Pancreas (tissue), 10 donors: ENCODE data around the gene TSPAN4. TPM values are rescaled to one million over a fixed set of nuclear protein-coding genes. Genes with fewer than 3 reads are reported as not detected.

ENCODE experiments used
- ATAC-seq, 4 donors: fragments of 200-7000 bp; cut with Tn5 transposase; one replicate each; pipeline versions ENCODE4 v1.8.0 to v1.9.1; 2020; ENCODE audit warnings: mild to moderate bottlenecking in 4 of 4, moderate library complexity in 4 of 4
- DNase-seq, 6 donors: peaks; one replicate each; pipeline ENCODE4 v3.0.0-alpha.2; 2020
- FAIRE-seq: peaks from 2 replicates; lab custom pipeline; 2012; peaks lifted over from hg19 to GRCh38; lab: Jason Lieb, UNC
- H3K27ac ChIP-seq, 4 donors: fragments of 200-600 bp; sonication (generic); 1 replicate in 3 of 4; 2 replicates in 1 of 4; pipeline versions ENCODE4 v1.5.0 to v1.8.0; 2020
- H3K27me3 ChIP-seq, 4 donors: fragments of 200-600 bp; one replicate each; pipeline ENCODE4 v1.8.0; 2021
- H3K36me3 ChIP-seq, 3 donors: fragments of 200-600 bp; sonication (generic) in 1 of 3; one replicate each; pipeline versions ENCODE4 v1.5.0 to v1.8.0; 2020 to 2021
- H3K4me1 ChIP-seq, 3 donors: fragments of 200-600 bp; one replicate each; pipeline ENCODE4 v1.8.0; 2021
- H3K4me3 ChIP-seq, 4 donors: fragments of 200-600 bp; sonication (generic) in 2 of 4; one replicate each; pipeline versions ENCODE4 v1.5.0 to v1.8.0; 2020 to 2021
- H3K9me3 ChIP-seq, 4 donors: fragments of 200-600 bp; one replicate each; pipeline ENCODE4 v1.8.0; 2021
- CTCF ChIP-seq, 4 donors: fragments of 200-600 bp; sonication (generic) in 3 of 4; IDR thresholded peaks; one replicate each; pipeline versions ENCODE4 v1.5.0 to v1.8.0; 2021; ENCODE audit warnings: antibody characterized with exemption in 4 of 4
- WGBS, 2 donors: extraction: QIAGEN DNeasy Blood & Tissue Kit; methylation state at CpG; one replicate each; pipeline ENCODE4 v1.1.7; 2013; 5-methylcytosine and 5-hydroxymethylcytosine counted together
- intact Hi-C, 3 donors: fragments of 100-400 bp; cut with DNase I; formaldehyde crosslinking; loops; one replicate each; pipeline versions ENCODE4 v1.11.1 to v1.14.2; 2022
- polyA plus RNA-seq, 2 donors: library from polyadenylated mRNA; stranded (reverse); fragments of 200-250 nt; gene quantifications; one replicate each; pipeline ENCODE4 v1.2.3, GENCODE V29; 2013
- total RNA-seq, 6 donors: library from RNA; stranded (reverse); fragmentation: NEBNext Ultra II Directional in 4 of 6; extraction: Animal tissue kit (Norgen Biotek cat#: 25700) in 4 of 6; gene quantifications; one replicate each; pipeline versions ENCODE4 v1.2.1 to v1.2.4, GENCODE V29; 2021 to 2023
- donor health status: healthy with polysubstance abuse.
- donor health status: DM: no; HTN: no; CAD: no; lungs with moderate emphysema.
- donor health status: DM: no; HTN: no; CAD: no.
- donor health status: control.
- donor health status: control.
- donor health status: Bipolar disorder and iron deficiency.
- donor health status: DM: yes; HTN: yes; CAD: no.
- donor health status: DM: no; HTN: no; CAD: no.
- donor health status: DM: no; HTN: no; CAD: no.
- donor health status: DM: yes; HTN: yes; CAD: no.

Gene TSPAN4
- total and polyA plus RNA-seq, 8 donors: 15.3 to 67.2 (median 20.3) TPM

- intact Hi-C loops: no loop called here
- no peak for DNase-seq
- no peak overlapping the region for H3K27ac ChIP-seq
- no peak overlapping the region for H3K4me3 ChIP-seq
- no peaks in the 10 kb centered on the region for H3K9me3 ChIP-seq
- 96% methylated on average over 27 of the region's 27 CpGs for WGBS, 2 donors
- no peak for FAIRE-seq
- no peaks in the 10 kb centered on the region for H3K36me3 ChIP-seq
- H3K27me3 ChIP-seq: no peaks in the 10 kb centered on the region
- ATAC-seq: no peak
- TF ChIP-seq CTCF (IDR thresholded peaks at IDR 0.05): no peak
- peaks cover 0 to 8% (median 4%) of the 10 kb centered on the region in 3 donors for H3K4me1 ChIP-seq
Measured at GRCh38 chr11:853682-854448, 11.2 kb downstream of the TSPAN4 start.

GRCh38 chr11:854601-855329, 12.1 kb downstream of the TSPAN4 start:
- Histone ChIP-seq H3K9me3 (no peaks in the 10 kb centered on the region), H3K36me3 (no peaks in the 10 kb centered on the region), H3K4me1 (peaks cover 0 to 8% (median 0%) of the 10 kb centered on the region in 3 donors), H3K4me3 (no peak overlapping the region), H3K27ac (no peak overlapping the region), H3K27me3 (no peaks in the 10 kb centered on the region)
- WGBS, 2 donors: 92 to 93% methylated on average over 20 of the region's 20 CpGs
- no peak for FAIRE-seq
- no peak for TF ChIP-seq CTCF (IDR thresholded peaks at IDR 0.05)
- no peak for DNase-seq
- ATAC-seq: no peak
- intact Hi-C loops: no loop called here

- Histone ChIP-seq H3K27me3 (no peaks in the 10 kb centered on the region), H3K36me3 (no peaks in the 10 kb centered on the region), H3K4me1 (peaks cover 0 to 5% (median 0%) of the 10 kb centered on the region in 3 donors), H3K27ac (no peak overlapping the region), H3K4me3 (no peak overlapping the region), H3K9me3 (no peaks in the 10 kb centered on the region)
- TF ChIP-seq CTCF (IDR thresholded peaks at IDR 0.05): no peak
- intact Hi-C loops: no loop called here
- 90 to 96% methylated on average over 7 of the region's 7 CpGs for WGBS, 2 donors
- no peak for DNase-seq
- FAIRE-seq: no peak
- ATAC-seq: no peak
Measured at GRCh38 chr11:855330-855674, 12.7 kb downstream of the TSPAN4 start.

- DNase-seq (no peak), FAIRE-seq (no peak), ATAC-seq (no peak)
- Histone ChIP-seq H3K4me1 (peaks cover 0 to 4% (median 0%) of the 10 kb centered on the region in 3 donors), H3K4me3 (no peak overlapping the region), H3K36me3 (no peaks in the 10 kb centered on the region), H3K27me3 (no peaks in the 10 kb centered on the region), H3K27ac (no peak overlapping the region), H3K9me3 (no peaks in the 10 kb centered on the region)
- intact Hi-C loops: no loop called here
- 88 to 91% methylated on average over 12 of the region's 12 CpGs for WGBS, 2 donors
- no peak for TF ChIP-seq CTCF (IDR thresholded peaks at IDR 0.05)
Measured at GRCh38 chr11:855796-856195, 13.1 kb downstream of the TSPAN4 start.

- Histone ChIP-seq H3K4me3 (no peak overlapping the region), H3K9me3 (no peaks in the 10 kb centered on the region), H3K27me3 (no peaks in the 10 kb centered on the region), H3K4me1 (peaks cover 0 to 4% (median 0%) of the 10 kb centered on the region in 3 donors), H3K36me3 (no peaks in the 10 kb centered on the region), H3K27ac (no peak overlapping the region)
- no peak for DNase-seq
- ATAC-seq: no peak
- WGBS, 2 donors: 79 to 82% methylated on average over 8 of the region's 8 CpGs
- no peak for FAIRE-seq
- intact Hi-C loops: no loop called here
- no peak for TF ChIP-seq CTCF (IDR thresholded peaks at IDR 0.05)
Measured at GRCh38 chr11:856397-856796, 13.7 kb downstream of the TSPAN4 start.
